ENCODE measurements around the gene CREB5.

DNA sequence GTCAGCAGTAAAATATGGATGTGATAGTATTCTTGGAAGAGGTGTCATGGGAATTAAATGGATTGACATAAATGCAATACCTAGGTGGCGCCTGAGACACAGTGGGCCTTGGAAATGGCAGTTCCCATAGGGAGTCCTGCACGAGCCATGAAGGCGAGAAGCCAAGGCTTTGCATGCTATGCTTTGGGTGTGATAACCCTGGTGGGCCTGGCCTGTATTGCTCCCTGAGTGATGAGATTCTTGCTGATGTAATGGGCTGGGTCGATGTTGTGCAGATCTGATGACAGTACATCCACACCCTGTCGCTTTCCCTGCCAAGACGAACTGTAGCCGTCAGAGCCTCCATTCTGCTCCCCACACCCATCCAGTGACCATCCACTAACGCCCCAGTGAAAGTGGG, 46.4 kb downstream of the CREB5 start:
- TF ChIP-seq, protein P1, sequence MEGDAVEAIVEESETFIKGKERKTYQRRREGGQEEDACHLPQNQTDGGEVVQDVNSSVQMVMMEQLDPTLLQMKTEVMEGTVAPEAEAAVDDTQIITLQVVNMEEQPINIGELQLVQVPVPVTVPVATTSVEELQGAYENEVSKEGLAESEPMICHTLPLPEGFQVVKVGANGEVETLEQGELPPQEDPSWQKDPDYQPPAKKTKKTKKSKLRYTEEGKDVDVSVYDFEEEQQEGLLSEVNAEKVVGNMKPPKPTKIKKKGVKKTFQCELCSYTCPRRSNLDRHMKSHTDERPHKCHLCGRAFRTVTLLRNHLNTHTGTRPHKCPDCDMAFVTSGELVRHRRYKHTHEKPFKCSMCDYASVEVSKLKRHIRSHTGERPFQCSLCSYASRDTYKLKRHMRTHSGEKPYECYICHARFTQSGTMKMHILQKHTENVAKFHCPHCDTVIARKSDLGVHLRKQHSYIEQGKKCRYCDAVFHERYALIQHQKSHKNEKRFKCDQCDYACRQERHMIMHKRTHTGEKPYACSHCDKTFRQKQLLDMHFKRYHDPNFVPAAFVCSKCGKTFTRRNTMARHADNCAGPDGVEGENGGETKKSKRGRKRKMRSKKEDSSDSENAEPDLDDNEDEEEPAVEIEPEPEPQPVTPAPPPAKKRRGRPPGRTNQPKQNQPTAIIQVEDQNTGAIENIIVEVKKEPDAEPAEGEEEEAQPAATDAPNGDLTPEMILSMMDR (IDR thresholded peaks at IDR 0.05 in 4 of 5, conservative IDR thresholded peaks at IDR 0.05 in 1 of 5), result no peak
- TF ChIP-seq POLR2A (IDR thresholded peaks at IDR 0.05), result no peak

All from gastrocnemius medialis (tissue), 4 donors.